Left cardiac atrium (tissue), 4 donors: Measurements from ENCODE around the gene VSIG2. TPM values are rescaled to one million over a fixed set of nuclear protein-coding genes. Genes with fewer than 3 reads are reported as not detected.

Experiments used
- ATAC-seq, 2 donors: fragments of 200-7000 bp; cut with Tn5 transposase; one replicate each; pipeline ENCODE4 v1.9.1; 2020; ENCODE audit warnings: mild to moderate bottlenecking in 2 of 2, moderate library complexity in 2 of 2
- DNase-seq: peaks from one replicate; pipeline ENCODE4 v3.0.0-alpha.2; 2020
- intact Hi-C, 2 donors: fragments of 100-400 bp; cut with DNase I; formaldehyde crosslinking; loops; one replicate each; pipeline versions ENCODE4 v1.14.1 to v1.15.1; 2022 to 2023
- total RNA-seq, 2 donors: library from RNA; stranded (reverse); fragmentation: NEBNext Ultra II Directional; extraction: Animal tissue kit (Norgen Biotek cat#: 25700); gene quantifications; one replicate each; pipeline ENCODE4 v1.2.1, GENCODE V29; 2021
- donor health status: DM: no; HTN: yes; CAD: no.
- donor health status: DM: no; HTN: yes; CAD: no; lungs with severe emphysema.
- donor health status: DM: yes; HTN: yes; CAD: no.
- donor health status: Dilated cardiomyopathy.

VSIG2 gene
- total RNA-seq, 2 donors from 2014 or later, result 0.88 to 1.8 TPM

- no peak for DNase-seq
These were observed 15.3 kb downstream of the VSIG2 start for GRCh38 chr11:124736736-124737135.

DNA sequence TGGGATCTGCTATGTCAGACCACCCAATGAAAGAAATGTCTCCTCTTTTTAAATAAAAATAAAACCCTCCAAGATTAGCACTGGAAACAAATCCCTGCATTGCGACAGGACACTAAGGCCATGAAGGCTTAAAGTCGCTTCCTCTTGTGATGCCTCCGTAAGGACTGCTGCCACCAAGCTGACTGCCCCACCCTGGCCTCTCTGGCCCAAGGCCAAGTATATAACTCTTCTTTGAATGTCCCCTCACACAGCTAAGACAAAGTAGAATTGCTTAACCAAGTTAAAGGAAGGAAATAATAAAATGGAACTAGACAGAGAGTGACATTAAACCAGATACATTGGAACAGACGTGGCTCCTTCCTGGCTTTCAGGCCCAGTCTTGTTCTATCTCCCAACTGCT lies 19.8 kb downstream of the VSIG2 start:
- intact Hi-C loops, result no loop called here
- DNase-seq (no peak), ATAC-seq (peak in 1 of 2 donors; percentile 65)

More at GRCh38 chr11:124736736-124737135, 15.3 kb downstream of the VSIG2 start:
- intact Hi-C loops, result no loop called here
- no peak for ATAC-seq

DNA sequence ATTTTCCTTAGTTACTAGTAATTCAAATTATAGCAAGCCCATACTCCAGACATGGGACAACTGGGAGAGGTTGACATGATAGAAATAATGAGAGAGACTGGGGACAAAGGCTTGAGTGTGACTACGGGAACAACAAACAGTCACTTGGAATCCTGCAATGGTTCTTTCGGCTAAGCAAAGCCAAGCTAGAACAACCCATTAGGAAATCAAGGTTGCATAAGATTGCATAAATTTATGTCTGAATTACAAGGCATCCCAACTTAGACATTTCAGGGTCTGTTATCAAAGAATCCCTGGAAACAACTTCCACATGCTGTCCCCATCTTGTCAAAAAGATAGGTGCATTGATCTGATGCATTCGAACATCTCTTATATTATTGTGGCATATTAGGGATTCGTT lies 22.5 kb downstream of the VSIG2 start:
- DNase-seq (no peak), ATAC-seq (no peak)
- intact Hi-C loops, result no loop called here

- ATAC-seq (no peak), DNase-seq (no peak)
- intact Hi-C loops, result no loop called here
These were observed 23.9 kb downstream of the VSIG2 start for GRCh38 chr11:124728134-124728533.

DNA sequence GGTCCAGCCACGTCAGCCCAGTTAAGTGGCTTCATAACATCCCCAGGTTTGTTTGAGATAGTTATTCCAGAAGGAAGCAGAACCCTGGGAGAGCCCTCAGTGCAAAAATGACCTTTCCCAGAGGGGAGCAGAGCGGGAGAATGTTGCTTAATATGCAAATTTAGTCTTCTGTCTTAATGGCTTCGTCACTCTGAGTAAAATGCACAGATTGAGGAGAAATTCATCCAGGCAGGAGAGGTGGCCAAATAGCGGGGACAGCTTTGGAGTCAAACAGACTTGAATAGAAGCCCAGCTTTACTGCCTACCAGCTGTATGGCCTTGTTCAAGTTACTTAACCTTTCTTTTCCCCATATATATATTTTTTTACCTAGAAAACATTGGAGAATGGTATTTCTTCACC lies 24.6 kb downstream of the VSIG2 start:
- DNase-seq, result no peak
- intact Hi-C loops, result no loop called here
- no peak for ATAC-seq

- intact Hi-C loops, result no loop called here
- peak; percentile 69 to 89 for ATAC-seq
These were observed 26.3 kb downstream of the VSIG2 start for GRCh38 chr11:124725719-124726105.

DNA sequence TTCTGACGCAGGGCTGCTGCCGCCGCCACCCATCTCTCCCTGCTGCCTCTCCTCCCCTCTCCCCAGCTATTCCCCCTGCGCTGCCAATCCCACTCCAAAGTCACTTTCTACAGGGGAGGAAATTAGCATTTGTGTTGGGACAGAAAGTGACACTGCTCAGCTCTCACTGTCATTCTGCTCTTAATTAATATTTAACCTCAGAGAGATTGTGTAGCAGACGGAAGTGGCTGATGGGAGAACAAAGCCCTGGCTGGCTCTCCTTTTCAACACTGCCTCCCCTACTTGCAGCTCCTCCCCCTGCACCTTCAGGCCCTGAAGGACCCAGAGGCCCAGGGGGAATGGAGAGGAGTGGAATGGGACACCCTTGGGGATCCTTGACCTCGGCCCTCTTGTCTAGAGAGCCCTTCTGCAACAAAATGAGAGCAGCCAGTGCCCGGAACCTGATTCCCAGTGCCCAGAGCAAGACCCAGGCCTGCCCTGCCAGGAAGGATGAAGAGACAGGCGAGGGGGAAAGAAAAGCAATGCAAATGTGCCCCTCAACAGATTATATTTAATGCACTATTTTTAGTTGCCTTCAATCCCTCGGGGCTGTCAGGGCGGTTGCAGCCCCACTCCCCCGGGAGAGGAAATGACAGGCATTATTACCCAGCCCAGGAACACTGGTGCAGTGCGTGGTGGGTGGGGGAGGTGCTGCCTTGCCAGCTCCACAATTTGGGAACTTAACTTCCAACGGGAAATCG lies 26.9 kb downstream of the VSIG2 start:
- peak; percentile 52 to 67 for ATAC-seq
- DNase-seq, result no peak
- intact Hi-C loops, result no loop called here

More at GRCh38 chr11:124725719-124726105, 26.3 kb downstream of the VSIG2 start:
- no peak for DNase-seq

DNA sequence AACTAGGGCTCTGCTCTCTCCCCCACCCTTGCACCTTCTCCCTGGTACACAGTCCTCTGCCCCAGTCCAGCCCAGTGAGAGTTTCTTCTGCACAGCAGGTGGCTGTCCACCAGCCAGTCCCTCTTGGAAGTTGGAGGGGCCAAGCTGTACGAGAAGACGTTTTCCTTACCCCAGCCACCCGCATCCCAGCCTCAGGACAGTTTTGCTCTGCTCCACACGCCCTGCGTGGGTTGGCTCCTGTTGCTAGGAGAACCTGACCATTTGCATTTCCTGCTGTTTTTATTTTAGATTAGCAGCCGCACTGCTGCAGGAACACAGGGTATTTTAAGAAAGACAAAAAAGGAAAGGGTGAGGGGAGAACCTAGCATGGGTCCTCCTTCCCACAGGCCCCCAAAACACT lies 29.9 kb downstream of the VSIG2 start:
- intact Hi-C loops, result no loop called here
- DNase-seq, result no peak
- ATAC-seq, result no peak

GRCh38 chr11:124719534-124719933 lies 32.5 kb downstream of the VSIG2 start:
- DNase-seq (no peak), ATAC-seq (no peak)
- intact Hi-C loops, result no loop called here

DNA sequence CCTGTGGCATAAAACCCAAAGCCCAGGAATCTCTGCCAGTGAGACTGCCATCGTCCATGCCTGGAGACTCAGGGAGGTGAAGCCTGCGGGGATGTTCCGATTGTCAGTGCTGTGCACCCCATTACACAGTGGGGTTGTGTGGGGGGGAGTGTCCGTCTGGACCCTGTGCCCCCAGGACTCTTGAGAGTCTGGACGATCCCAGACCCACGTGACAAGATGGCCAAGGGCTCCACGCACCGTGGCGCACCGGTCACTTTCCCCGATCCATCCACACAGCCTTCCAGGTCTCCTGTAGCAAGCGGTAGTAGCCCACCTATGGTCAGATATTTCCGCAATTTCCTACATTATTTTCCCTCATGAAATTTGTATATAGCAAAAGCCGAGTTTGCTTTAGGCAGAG lies 33.3 kb downstream of the VSIG2 start:
- DNase-seq, result no peak
- intact Hi-C loops, result no loop called here
- ATAC-seq, result no peak

DNA sequence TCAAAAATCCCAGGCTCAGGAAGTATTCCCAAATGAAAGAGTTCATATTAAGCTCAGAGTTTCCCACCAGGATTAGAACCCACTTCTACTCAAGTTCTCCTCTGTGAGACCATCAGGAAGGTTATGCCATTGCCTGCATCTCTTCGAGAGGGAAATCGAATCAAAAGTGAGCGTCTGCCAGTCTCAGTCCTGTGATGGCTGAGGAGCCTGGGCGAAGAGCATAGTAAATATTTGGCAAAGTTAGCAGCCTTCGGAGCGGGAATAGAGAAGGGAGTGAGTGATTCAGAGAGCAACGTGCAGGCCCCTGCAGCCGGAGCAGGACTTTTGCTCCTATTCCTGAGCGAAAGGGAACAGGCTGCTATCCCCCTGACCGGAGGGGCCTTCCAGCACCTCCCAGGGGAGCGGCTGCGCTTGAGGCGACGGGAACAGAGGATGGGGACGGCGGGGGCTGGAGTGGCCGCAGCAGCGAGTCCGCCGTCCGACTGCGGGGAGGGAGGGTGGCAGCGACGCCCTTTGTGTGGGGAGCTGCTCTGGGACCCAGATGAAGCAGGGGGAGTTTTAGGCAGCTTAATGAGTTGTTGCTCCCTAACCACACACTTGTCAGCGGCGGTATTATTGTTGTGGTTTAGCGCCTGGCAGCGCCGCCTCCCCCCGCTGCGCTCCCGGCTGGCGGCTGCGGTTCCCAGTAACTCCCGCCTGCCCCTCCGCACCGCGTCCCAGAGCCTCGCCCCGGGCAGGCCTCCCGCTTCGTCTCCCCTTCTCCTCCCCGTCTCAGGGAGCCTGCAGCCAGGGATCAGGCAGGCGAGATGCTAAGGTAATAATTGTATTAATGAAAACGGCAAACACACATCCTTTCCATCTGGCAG lies 34.0 kb downstream of the VSIG2 start:
- DNase-seq, result peak; percentile 39
- intact Hi-C loops, result no loop called here
- ATAC-seq, result peak; percentile 71 to 82

DNA sequence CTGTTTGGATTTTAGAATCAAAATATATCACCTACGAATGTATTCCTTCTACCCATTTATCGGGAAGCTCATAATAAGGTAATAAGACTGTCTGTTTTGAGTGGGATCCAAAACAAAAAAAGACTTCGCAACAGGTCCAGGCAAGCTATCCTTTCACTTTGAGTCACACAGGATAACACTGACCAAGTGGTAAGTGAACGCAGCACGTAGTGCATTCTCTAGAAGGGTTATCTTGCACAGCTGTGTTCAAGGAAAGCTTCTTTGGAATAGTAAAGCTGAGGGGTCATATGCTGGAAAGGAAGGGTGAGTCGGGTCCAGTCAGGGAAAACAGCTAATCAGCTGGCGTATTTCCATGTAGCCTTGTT lies 34.7 kb downstream of the VSIG2 start:
- ATAC-seq (peak; percentile 40 to 73), DNase-seq (no peak)
- intact Hi-C loops, result no loop called here

DNA sequence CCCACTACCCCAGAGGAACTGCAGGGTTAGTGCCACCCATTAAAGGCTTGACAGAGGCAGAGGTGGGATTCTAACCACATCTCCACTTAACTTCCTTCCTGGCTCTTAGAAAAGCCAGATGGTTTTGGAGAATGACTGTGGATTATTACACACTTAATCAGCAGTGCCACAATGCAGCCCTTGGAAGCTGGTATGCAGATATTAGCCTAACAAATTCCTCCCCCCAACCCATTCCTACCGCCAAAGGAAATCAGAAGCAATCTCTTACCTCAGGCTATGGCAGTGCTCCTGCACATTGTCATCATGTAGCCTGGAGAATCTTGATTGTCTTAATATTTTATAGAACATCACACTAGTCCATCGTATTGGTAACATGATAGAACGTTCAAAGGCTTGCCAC lies 35.5 kb downstream of the VSIG2 start:
- ATAC-seq (no peak), DNase-seq (no peak)
- intact Hi-C loops, result no loop called here

GRCh38 chr11:124712392-124712791 lies 39.7 kb downstream of the VSIG2 start:
- ATAC-seq (no peak), DNase-seq (no peak)
- intact Hi-C loops, result no loop called here

- intact Hi-C loops, result no loop called here
- DNase-seq (no peak), ATAC-seq (no peak)
These were observed 44.2 kb downstream of the VSIG2 start for GRCh38 chr11:124707829-124708228.

- ATAC-seq (no peak), DNase-seq (no peak)
- intact Hi-C loops, result no loop called here
These were observed 52.0 kb downstream of the VSIG2 start for GRCh38 chr11:124700028-124700427.

- ATAC-seq (no peak), DNase-seq (no peak)
- intact Hi-C loops, result no loop called here
These were observed 52.5 kb downstream of the VSIG2 start for GRCh38 chr11:124699547-124699946.
